Right lobe of liver (tissue), 4 donors: ENCODE results near the gene NDOR1.

Source experiments
- CTCF ChIP-seq, 4 donors: fragments of 200-600 bp in 3 of 4; fragments of 450-650 bp in 1 of 4; IDR thresholded peaks; one replicate each; pipeline versions ENCODE4 v1.5.1 to v1.8.0; 2016 to 2022; ENCODE audit warnings: antibody characterized with exemption in 4 of 4, mild to moderate bottlenecking in 2 of 4
- POLR2A ChIP-seq: fragments of 450-650 bp; IDR thresholded peaks from one replicate; pipeline ENCODE4 v1.6.1; 2017; ENCODE audit warnings: antibody characterized with exemption, mild to moderate bottlenecking
- donor health status: DM: no; HTN: no; CAD: no.
- donor health status: DM: no; HTN: no; CAD: no.
- donor health status: DM: no; HTN: yes; CAD: no.

- no peak for TF ChIP-seq CTCF (IDR thresholded peaks at IDR 0.05)
- no peak for TF ChIP-seq POLR2A
Measured at GRCh38 chr9:137192859-137193258, 12.6 kb upstream of the NDOR1 start.
